Measurements from ENCODE around the gene AGRP. TPM values are rescaled to one million over a fixed set of nuclear protein-coding genes. Genes with fewer than 3 reads are reported as not detected.

Gene AGRP
- total RNA-seq, 2 experiments from 2014 or later: not detected

DNA sequence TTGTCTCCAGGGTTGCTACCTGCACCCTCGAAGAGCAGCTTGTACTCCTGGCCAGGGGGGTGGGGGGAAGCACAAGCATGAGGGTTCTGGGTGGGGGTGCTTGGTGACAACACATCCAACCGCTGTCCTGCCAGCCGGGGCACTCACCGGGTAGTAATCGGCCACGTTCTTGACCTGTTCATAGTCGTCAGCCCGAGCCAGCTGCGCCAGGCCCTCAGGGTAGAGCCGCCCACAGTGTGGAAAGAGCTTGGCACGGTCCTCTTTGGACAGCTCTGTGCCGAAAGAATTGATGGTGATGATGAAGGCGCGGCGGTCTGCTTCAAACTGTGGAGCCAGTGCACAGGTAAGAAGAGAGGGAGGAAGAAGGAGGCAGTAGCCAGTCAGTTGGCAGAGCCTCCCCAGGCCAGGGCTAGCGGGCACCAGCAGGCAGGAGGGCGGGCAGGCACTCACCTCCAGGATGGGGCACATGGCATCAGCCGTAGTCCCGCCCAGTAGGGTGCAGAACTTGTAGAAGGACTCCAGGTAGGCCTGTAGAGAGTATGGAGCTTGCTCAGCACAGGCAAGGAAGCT, 44.4 kb downstream of the AGRP start:
- intact Hi-C loops (cut with micrococcal nuclease; ENCODE audit: unreplicated experiment): no loop called here
- TF ChIP-seq, protein P1, sequence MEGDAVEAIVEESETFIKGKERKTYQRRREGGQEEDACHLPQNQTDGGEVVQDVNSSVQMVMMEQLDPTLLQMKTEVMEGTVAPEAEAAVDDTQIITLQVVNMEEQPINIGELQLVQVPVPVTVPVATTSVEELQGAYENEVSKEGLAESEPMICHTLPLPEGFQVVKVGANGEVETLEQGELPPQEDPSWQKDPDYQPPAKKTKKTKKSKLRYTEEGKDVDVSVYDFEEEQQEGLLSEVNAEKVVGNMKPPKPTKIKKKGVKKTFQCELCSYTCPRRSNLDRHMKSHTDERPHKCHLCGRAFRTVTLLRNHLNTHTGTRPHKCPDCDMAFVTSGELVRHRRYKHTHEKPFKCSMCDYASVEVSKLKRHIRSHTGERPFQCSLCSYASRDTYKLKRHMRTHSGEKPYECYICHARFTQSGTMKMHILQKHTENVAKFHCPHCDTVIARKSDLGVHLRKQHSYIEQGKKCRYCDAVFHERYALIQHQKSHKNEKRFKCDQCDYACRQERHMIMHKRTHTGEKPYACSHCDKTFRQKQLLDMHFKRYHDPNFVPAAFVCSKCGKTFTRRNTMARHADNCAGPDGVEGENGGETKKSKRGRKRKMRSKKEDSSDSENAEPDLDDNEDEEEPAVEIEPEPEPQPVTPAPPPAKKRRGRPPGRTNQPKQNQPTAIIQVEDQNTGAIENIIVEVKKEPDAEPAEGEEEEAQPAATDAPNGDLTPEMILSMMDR (conservative IDR thresholded peaks at IDR 0.05; ENCODE audit: low read length): no peak
- TF ChIP-seq EZH2phosphoT487 (IDR thresholded peaks at IDR 0.05; ENCODE audit: borderline replicate concordance, low read depth, low read length): no peak
- no peaks in the 10 kb centered on the region for H3K4me1 ChIP-seq (ENCODE audit: insufficient read depth, low read length, poor library complexity, severe bottlenecking)
- H3K27ac ChIP-seq (ENCODE audit: low read depth, low read length, poor library complexity, severe bottlenecking): no peak overlapping the region
- no peaks in the 10 kb centered on the region for H3K9me2 ChIP-seq (ENCODE audit: insufficient read depth, low read length)
- no peaks in the 10 kb centered on the region for H4K20me1 ChIP-seq (ENCODE audit: insufficient read depth, low read length)
- no peak for DNase-seq (ENCODE audit: low spot score)
- H3K9me3 ChIP-seq (ENCODE audit: low read length): no peaks in the 10 kb centered on the region
- H3K36me3 ChIP-seq (ENCODE audit: insufficient read depth, low read length): peaks cover 11% of the 10 kb centered on the region; the same call in 1 of the 2 replicates
- CTCF ChIA-PET (ENCODE audit: unreplicated experiment): no interaction called here
- POLR2A ChIA-PET: interaction anchor here (0.6 kb wide), 1 partner anchor 569 kb away, joined by 4 read pairs; no protein-coding TSS in a partner anchor
- no TSS peak for BruUV-seq (replicated peaks)
- no peak overlapping the region for H3K4me3 ChIP-seq (ENCODE audit: low read depth, low read length, poor library complexity, severe bottlenecking)
- no peaks in the 10 kb centered on the region for H3K79me2 ChIP-seq (ENCODE audit: insufficient read depth, low read depth, low read length)
- H2AFZ ChIP-seq (ENCODE audit: low read length): no peak overlapping the region
- H3K4me2 ChIP-seq (ENCODE audit: low read length): no peak overlapping the region

DNA sequence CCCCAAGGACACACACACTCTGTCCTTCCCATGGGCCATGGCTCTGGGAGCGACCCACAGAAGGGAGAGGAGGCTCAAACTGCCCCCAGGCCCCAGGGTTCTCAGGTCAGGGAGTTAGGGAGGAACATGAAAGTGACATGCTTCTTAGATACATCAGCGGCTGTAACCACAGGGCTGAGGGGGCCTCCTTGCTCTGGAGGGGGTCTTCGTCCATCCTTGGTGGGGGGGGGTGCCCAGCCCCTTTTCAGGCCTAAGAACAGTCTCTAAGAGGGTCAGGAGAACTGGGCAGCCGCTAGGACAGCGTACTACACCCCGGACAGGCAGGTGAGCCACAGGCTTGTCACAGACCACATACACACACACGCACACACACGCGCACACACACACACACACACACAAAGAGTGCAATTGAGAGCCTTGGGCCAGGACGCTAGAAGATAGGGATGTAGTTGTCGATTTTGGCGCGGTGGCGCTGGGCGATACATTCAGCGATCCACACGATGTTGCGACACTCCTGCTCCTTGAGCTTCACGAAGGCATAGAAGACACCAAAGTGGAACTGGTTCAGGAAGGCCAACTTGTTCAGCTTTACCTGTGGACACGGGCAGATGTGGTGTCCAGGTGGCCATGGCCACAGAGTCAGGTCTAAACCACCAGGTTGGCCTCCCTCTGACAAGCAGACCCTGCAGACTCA, 45.1 kb downstream of the AGRP start:
- H3K27ac ChIP-seq (ENCODE audit: low read depth, low read length, poor library complexity, severe bottlenecking): no peak overlapping the region
- peaks cover 11% of the 10 kb centered on the region; the same call in 1 of the 2 replicates for H3K36me3 ChIP-seq (ENCODE audit: insufficient read depth, low read length)
- no peak overlapping the region for H3K4me2 ChIP-seq (ENCODE audit: low read length)
- POLR2A ChIA-PET: interaction anchor here (0.6 kb wide), 1 partner anchor 569 kb away, joined by 4 read pairs; no protein-coding TSS in a partner anchor
- H3K9me2 ChIP-seq (ENCODE audit: insufficient read depth, low read length): no peaks in the 10 kb centered on the region
- no peaks in the 10 kb centered on the region for H4K20me1 ChIP-seq (ENCODE audit: insufficient read depth, low read length)
- BruUV-seq (replicated peaks): TSS peak; percentile 89
- no peaks in the 10 kb centered on the region for H3K79me2 ChIP-seq (ENCODE audit: insufficient read depth, low read depth, low read length)
- H3K4me3 ChIP-seq (ENCODE audit: low read depth, low read length, poor library complexity, severe bottlenecking): no peak overlapping the region
- CTCF ChIA-PET (ENCODE audit: unreplicated experiment): no interaction called here
- DNase-seq (ENCODE audit: low spot score): no peak
- intact Hi-C loops (cut with micrococcal nuclease; ENCODE audit: unreplicated experiment): no loop called here
- no peaks in the 10 kb centered on the region for H3K4me1 ChIP-seq (ENCODE audit: insufficient read depth, low read length, poor library complexity, severe bottlenecking)
- H2AFZ ChIP-seq (ENCODE audit: low read length): no peak overlapping the region
- H3K9me3 ChIP-seq (ENCODE audit: low read length): no peaks in the 10 kb centered on the region
- TF ChIP-seq EZH2phosphoT487 (IDR thresholded peaks at IDR 0.05; ENCODE audit: borderline replicate concordance, low read depth, low read length): no peak
- TF ChIP-seq, protein P1 (conservative IDR thresholded peaks at IDR 0.05; ENCODE audit: low read length): no peak

DNA sequence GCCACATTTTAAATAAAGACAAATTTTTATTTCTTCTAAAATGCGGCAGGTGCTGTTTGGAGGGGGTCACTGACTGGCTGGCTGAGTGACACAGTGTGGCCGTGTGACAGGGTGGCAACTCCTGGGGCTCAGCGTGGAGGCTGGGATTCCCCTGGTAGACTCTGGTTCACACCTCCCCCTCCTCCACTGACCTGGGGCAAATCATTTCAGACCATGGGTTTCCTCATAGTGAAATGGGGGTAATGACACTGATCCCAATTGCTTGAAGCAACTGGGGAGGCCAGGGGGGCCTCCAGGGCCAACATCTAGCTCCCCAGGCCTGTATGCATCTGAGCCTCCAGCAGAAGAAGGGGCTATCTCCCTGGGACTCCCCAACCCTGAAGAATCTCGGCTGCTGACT, 45.8 kb downstream of the AGRP start:
- Histone ChIP-seq H4K20me1 (ENCODE audit: insufficient read depth, low read length) (no peaks in the 10 kb centered on the region), H3K4me2 (ENCODE audit: low read length) (no peak overlapping the region), H3K9me3 (ENCODE audit: low read length) (no peaks in the 10 kb centered on the region), H3K36me3 (ENCODE audit: insufficient read depth, low read length) (peaks cover 11% of the 10 kb centered on the region; the same call in 1 of the 2 replicates), H3K79me2 (ENCODE audit: insufficient read depth, low read depth, low read length) (no peaks in the 10 kb centered on the region), H2AFZ (ENCODE audit: low read length) (no peak overlapping the region), H3K4me1 (ENCODE audit: insufficient read depth, low read length, poor library complexity, severe bottlenecking) (no peaks in the 10 kb centered on the region), H3K27ac (ENCODE audit: low read depth, low read length, poor library complexity, severe bottlenecking) (no peak overlapping the region), H3K4me3 (ENCODE audit: low read depth, low read length, poor library complexity, severe bottlenecking) (no peak overlapping the region), H3K9me2 (ENCODE audit: insufficient read depth, low read length) (no peaks in the 10 kb centered on the region)
- no TSS peak for BruUV-seq (replicated peaks)
- ChIA-PET CTCF (ENCODE audit: unreplicated experiment) (no interaction called here), POLR2A (no interaction called here)
- intact Hi-C loops (cut with micrococcal nuclease; ENCODE audit: unreplicated experiment): no loop called here
- TF ChIP-seq, protein P1 (conservative IDR thresholded peaks at IDR 0.05; ENCODE audit: low read length): no peak
- TF ChIP-seq EZH2phosphoT487 (IDR thresholded peaks at IDR 0.05; ENCODE audit: borderline replicate concordance, low read depth, low read length): no peak
- no peak for DNase-seq (ENCODE audit: low spot score)

All from OCI-LY7 (cell line).